WTC11 (cell line): ENCODE data around the gene CAB39. TPM values are rescaled to one million over a fixed set of nuclear protein-coding genes. Genes with fewer than 3 reads are reported as not detected.

Experiments used
- ATAC-seq: fragments of 200-7000 bp; cut with Tn5 transposase; 2 replicates; pipeline ENCODE4 v1.10.0; 2021; ENCODE audit warnings: mild to moderate bottlenecking, moderate library complexity
- CTCF ChIA-PET: fragments of 300-600 bp; sonication (Branson Sonifier 250); formaldehyde crosslinking; loops from one replicate; lab custom pipeline; 2021; ENCODE audit warnings: antibody characterized with exemption; lab: Charles Lee
- POLR2A ChIA-PET: fragments of 350-600 bp; sonication (Branson Sonifier 250); formaldehyde crosslinking; loops from one replicate; lab custom pipeline; 2021; ENCODE audit warnings: antibody characterized with exemption; lab: Charles Lee
- DNase-seq: peaks from one replicate; pipeline ENCODE4 v3.0.0; 2021; ENCODE audit warnings: low spot score
- H3K27ac Mint-ChIP-seq: 2 replicates; pipeline ENCODE4 v1.8.0; 2021; ENCODE audit warnings: mixed read lengths
- H3K27me3 Mint-ChIP-seq: 2 replicates; pipeline ENCODE4 v1.8.0; 2021; ENCODE audit warnings: low read depth, mild to moderate bottlenecking, moderate library complexity, mixed read lengths
- H3K36me3 Mint-ChIP-seq: 2 replicates; pipeline ENCODE4 v1.8.0; 2021; ENCODE audit warnings: mixed read lengths
- H3K4me1 Mint-ChIP-seq: 2 replicates; pipeline ENCODE4 v1.8.0; 2022; ENCODE audit warnings: mixed read lengths
- H3K4me3 Mint-ChIP-seq: 2 replicates; pipeline ENCODE4 v1.8.0; 2021; ENCODE audit warnings: mild to moderate bottlenecking, moderate library complexity, mixed read lengths
- H3K9me3 Mint-ChIP-seq: 2 replicates; pipeline ENCODE4 v1.8.0; 2021; ENCODE audit warnings: mixed read lengths
- ATF1 ChIP-seq: sonication (generic); formaldehyde crosslinking; IDR thresholded peaks from 2 replicates; pipeline ENCODE4 v1.8.1; 2023; ENCODE audit warnings: mild to moderate bottlenecking, moderate library complexity, missing genetic modification reagents
- CTCF ChIP-seq: fragments of 200-600 bp; IDR thresholded peaks from 2 replicates; pipeline ENCODE4 v1.8.0; 2022; ENCODE audit warnings: antibody characterized with exemption
- E2F1 ChIP-seq: sonication (generic); formaldehyde crosslinking; IDR thresholded peaks from 2 replicates; pipeline ENCODE4 v1.8.0; 2022; ENCODE audit warnings: mild to moderate bottlenecking, missing genetic modification reagents
- ELF4 ChIP-seq: sonication (generic); formaldehyde crosslinking; IDR thresholded peaks from 2 replicates; pipeline ENCODE4 v1.8.1; 2022; ENCODE audit warnings: low read depth, mild to moderate bottlenecking, moderate library complexity, missing genetic modification reagents
- GABPB1 ChIP-seq: sonication (generic); formaldehyde crosslinking; IDR thresholded peaks from 2 replicates; pipeline ENCODE4 v1.8.1; 2023; ENCODE audit warnings: mild to moderate bottlenecking, missing genetic modification reagents
- GRHL2 ChIP-seq: fragments of 250-450 bp; sonication (Bioruptor Pico); IDR thresholded peaks from 2 replicates; pipeline ENCODE4 v1.8.0; 2022; ENCODE audit warnings: mild to moderate bottlenecking, moderate library complexity; ENCODE audit not compliant: insufficient replicate concordance, severe bottlenecking
- HMGA2 ChIP-seq: fragments of 250-450 bp; sonication (Bioruptor Pico); IDR thresholded peaks from 2 replicates; pipeline ENCODE4 v1.4.0; 2021; ENCODE audit warnings: mild to moderate bottlenecking, moderate library complexity
- MYBL2 ChIP-seq: sonication (generic); formaldehyde crosslinking; IDR thresholded peaks from 2 replicates; pipeline ENCODE4 v1.8.1; 2023; ENCODE audit warnings: mild to moderate bottlenecking, moderate library complexity, missing genetic modification reagents
- NFATC4 ChIP-seq: fragments of 250-450 bp; sonication (Bioruptor Pico); IDR thresholded peaks from 2 replicates; pipeline ENCODE4 v1.9.0; 2021; ENCODE audit warnings: mild to moderate bottlenecking
- NFYB ChIP-seq: sonication (generic); formaldehyde crosslinking; conservative IDR thresholded peaks from 2 replicates; pipeline ENCODE4 v1.8.0; 2022; ENCODE audit warnings: low read depth, missing genetic modification reagents
- NR1H2 ChIP-seq: sonication (generic); formaldehyde crosslinking; IDR thresholded peaks from 2 replicates; pipeline ENCODE4 v1.9.0; 2021; ENCODE audit warnings: mild to moderate bottlenecking, moderate library complexity, missing genetic modification reagents
- SMAD3 ChIP-seq: sonication (generic); formaldehyde crosslinking; IDR thresholded peaks from 2 replicates; pipeline ENCODE4 v1.8.0; 2022; ENCODE audit warnings: missing genetic modification reagents, mild to moderate bottlenecking, borderline replicate concordance
- SMAD4 ChIP-seq: sonication (generic); formaldehyde crosslinking; IDR thresholded peaks from 2 replicates; pipeline ENCODE4 v1.8.0; 2022; ENCODE audit warnings: mild to moderate bottlenecking, missing genetic modification reagents
- SOX15 ChIP-seq: fragments of 250-450 bp; sonication (Bioruptor Pico); IDR thresholded peaks from 2 replicates; pipeline ENCODE4 v1.9.0; 2021; ENCODE audit warnings: mild to moderate bottlenecking
- TEAD1 ChIP-seq: sonication (generic); formaldehyde crosslinking; IDR thresholded peaks from 2 replicates; pipeline ENCODE4 v1.8.0; 2022; ENCODE audit warnings: mild to moderate bottlenecking, missing genetic modification reagents
- USF2 ChIP-seq: sonication (generic); formaldehyde crosslinking; IDR thresholded peaks from 2 replicates; pipeline ENCODE4 v1.8.1; 2023; ENCODE audit warnings: mild to moderate bottlenecking, missing genetic modification reagents, moderate library complexity
- ZNF219 ChIP-seq: sonication (generic); formaldehyde crosslinking; IDR thresholded peaks from 2 replicates; pipeline ENCODE4 v1.8.0; 2023; ENCODE audit warnings: missing genetic modification reagents, mild to moderate bottlenecking, borderline replicate concordance
- ZNF263 ChIP-seq: sonication (generic); formaldehyde crosslinking; IDR thresholded peaks from 2 replicates; pipeline ENCODE4 v1.8.1; 2022; ENCODE audit warnings: low read depth, mild to moderate bottlenecking, moderate library complexity, missing genetic modification reagents
- ZNF317 ChIP-seq: sonication (generic); formaldehyde crosslinking; IDR thresholded peaks from 2 replicates; pipeline ENCODE4 v1.8.1; 2023; ENCODE audit warnings: low read depth, mild to moderate bottlenecking, moderate library complexity, missing genetic modification reagents, borderline replicate concordance
- ZNF671 ChIP-seq: fragments of 250-450 bp; sonication (Bioruptor Pico); IDR thresholded peaks from 2 replicates; pipeline ENCODE4 v1.8.0; 2021; ENCODE audit warnings: mild to moderate bottlenecking
- total RNA-seq: library from RNA; stranded (reverse); gene quantifications from 3 replicates; pipeline ENCODE4 v1.2.3, GENCODE V29; 2021

CAB39 gene
- total RNA-seq, 1 experiment from 2014 or later, result 36.9 TPM

GRCh38 chr2:230823264-230823964, 110.8 kb downstream of the CAB39 start:
- no peak for DNase-seq
- Mint-ChIP-seq H3K4me1 (peaks cover 11% of the 10 kb centered on the region), H3K36me3 (peaks cover 6% of the 10 kb centered on the region), H3K4me3 (no peak overlapping the region), H3K9me3 (no peaks in the 10 kb centered on the region), H3K27ac (no peak overlapping the region), H3K27me3 (peaks cover 5% of the 10 kb centered on the region; the same call in 1 of the 2 replicates)
- ATAC-seq, result no peak
- ChIA-PET POLR2A (no interaction called here), CTCF (interaction anchor here (1.0 to 2.7 kb wide), 18 partner anchors 10 to 230 kb away, joined by 3 to 81 read pairs (median 8); partner anchors contain the start of gene GPR55)
- no peak for TF ChIP-seq SMAD4 (CRISPR knock-in tag)
- TF ChIP-seq ATF1 (CRISPR knock-in tag), result 0 out of 2 replicates have a peak, but pooled peaks have one; percentile 6

- POLR2A ChIA-PET, result no interaction called here
- peak; percentile 89 for ATAC-seq
- peaks cover 11% of the 10 kb centered on the region for H3K4me1 Mint-ChIP-seq
- no peak overlapping the region for H3K27ac Mint-ChIP-seq
- CTCF ChIA-PET, result interaction anchor here (0.6 to 2.7 kb wide), 54 partner anchors 9 to 628 kb away, joined by 3 to 81 read pairs (median 5); partner anchors contain the start of genes GPR55 and ITM2C
- H3K9me3 Mint-ChIP-seq, result no peaks in the 10 kb centered on the region
- H3K36me3 Mint-ChIP-seq, result no peaks in the 10 kb centered on the region; the same call in 1 of the 2 replicates
- peak; percentile 59 for DNase-seq
- H3K27me3 Mint-ChIP-seq, result peaks cover 5% of the 10 kb centered on the region; the same call in 1 of the 2 replicates
- no peak overlapping the region; the same call in 1 of the 2 replicates for H3K4me3 Mint-ChIP-seq
- TF ChIP-seq ZNF317 (CRISPR knock-in tag) (no peak), CTCF (peak; percentile 70)
Observed at GRCh38 chr2:230824406-230824978, 111.8 kb downstream of the CAB39 start.

- no peaks in the 10 kb centered on the region; the same call in 1 of the 2 replicates for H3K36me3 Mint-ChIP-seq
- H3K9me3 Mint-ChIP-seq, result peaks cover 4% of the 10 kb centered on the region; the same call in 1 of the 2 replicates
- H3K4me3 Mint-ChIP-seq, result no peak overlapping the region
- no peak overlapping the region for H3K27ac Mint-ChIP-seq
- ChIA-PET POLR2A (no interaction called here), CTCF (interaction anchor here (1.7 to 2.7 kb wide), 4 partner anchors 15 to 165 kb away, joined by 6 to 30 read pairs (median 24); partner anchors contain the start of gene GPR55)
- DNase-seq (no peak), ATAC-seq (no peak)
- no peak for TF ChIP-seq ZNF671 (CRISPR knock-in tag)
- no peak for TF ChIP-seq NR1H2 (CRISPR knock-in tag)
- TF ChIP-seq GABPB1 (CRISPR knock-in tag), result no peak
- TF ChIP-seq HMGA2 (CRISPR knock-in tag), result no peak
- TF ChIP-seq NFATC4 (CRISPR knock-in tag), result no peak
- TF ChIP-seq TEAD1, result no peak
- no peak for TF ChIP-seq ZNF219 (CRISPR knock-in tag)
- no peak for TF ChIP-seq USF2 (CRISPR knock-in tag)
- TF ChIP-seq MYBL2, result no peak
- TF ChIP-seq SOX15 (CRISPR knock-in tag), result no peak
- no peak for TF ChIP-seq NFYB (CRISPR knock-in tag)
- TF ChIP-seq SMAD3 (CRISPR knock-in tag), result no peak
- no peak for TF ChIP-seq ELF4
- TF ChIP-seq E2F1 (CRISPR knock-in tag), result no peak
- TF ChIP-seq GRHL2 (CRISPR knock-in tag), result no peak
- TF ChIP-seq ZNF263 (CRISPR knock-in tag), result no peak
- peaks cover 5% of the 10 kb centered on the region; the same call in 1 of the 2 replicates for H3K27me3 Mint-ChIP-seq
- peaks cover 11% of the 10 kb centered on the region for H3K4me1 Mint-ChIP-seq
Observed at GRCh38 chr2:230825354-230825753, 112.7 kb downstream of the CAB39 start.
